Measurements from ENCODE around the gene PLPP1. TPM values are rescaled to one million over a fixed set of nuclear protein-coding genes. Genes with fewer than 3 reads are reported as not detected.
"Not testable (repeated sequence)": the region's sequence is repeated elsewhere in the genome, so short reads cannot be mapped to it uniquely, and the experiment has no call there.

The PLPP1 gene
- total and polyA plus RNA-seq, 5 donors from 2014 or later = 5.7 to 10.1 (median 8.1) TPM

GRCh38 chr5:55517804-55518203 lies 17.0 kb downstream of the PLPP1 start:
- DNase-seq (no peak), ATAC-seq (ENCODE audit: low read depth in 2 of 2) (no peak)
- H3K4me1 ChIP-seq (ENCODE audit: control insufficient read depth, insufficient read depth, low read length, poor library complexity, severe bottlenecking) = no peaks in the 10 kb centered on the region
- no peaks in the 10 kb centered on the region for H3K9me3 ChIP-seq (ENCODE audit: control insufficient read depth in 2 of 2, low read length in 2 of 2)
- H3K27ac Mint-ChIP-seq = no peak overlapping the region
- H3K27me3 ChIP-seq (ENCODE audit: control insufficient read depth, insufficient read depth, low read length) = no peaks in the 10 kb centered on the region
- peaks cover 4% of the 10 kb centered on the region for H3K27me3 Mint-ChIP-seq
- no peak overlapping the region for H3K4me3 Mint-ChIP-seq
- no peak overlapping the region for H3K4me3 ChIP-seq (ENCODE audit: low read depth, low read length)
- H3K9me3 Mint-ChIP-seq = no peaks in the 10 kb centered on the region
- H3K36me3 Mint-ChIP-seq = no peaks in the 10 kb centered on the region
- H3K4me1 Mint-ChIP-seq = peaks cover 5 to 29% (median 11%) of the 10 kb centered on the region in 4 donors
- H3K36me3 ChIP-seq (ENCODE audit: control insufficient read depth, insufficient read depth, low read length) = no peaks in the 10 kb centered on the region
- H3K27ac ChIP-seq (ENCODE audit: insufficient read depth, low read length, poor library complexity, severe bottlenecking) = no peak overlapping the region

GRCh38 chr5:55511010-55511409 lies 23.8 kb downstream of the PLPP1 start:
- ATAC-seq (ENCODE audit: low read depth in 2 of 2) (no peak), DNase-seq (no peak)
- Histone ChIP-seq H3K27me3 (ENCODE audit: control insufficient read depth, insufficient read depth, low read length) (no peaks in the 10 kb centered on the region), H3K36me3 (ENCODE audit: control insufficient read depth, insufficient read depth, low read length) (no peaks in the 10 kb centered on the region), H3K9me3 (ENCODE audit: control insufficient read depth in 2 of 2, low read length in 2 of 2) (no peaks in the 10 kb centered on the region), H3K27ac (ENCODE audit: insufficient read depth, low read length, poor library complexity, severe bottlenecking) (no peak overlapping the region), H3K4me3 (ENCODE audit: low read depth, low read length) (no peak overlapping the region), H3K4me1 (ENCODE audit: control insufficient read depth, insufficient read depth, low read length, poor library complexity, severe bottlenecking) (no peaks in the 10 kb centered on the region)
- Mint-ChIP-seq H3K27ac (no peak overlapping the region), H3K4me1 (peaks cover 8 to 27% (median 16%) of the 10 kb centered on the region in 4 donors), H3K4me3 (no peak overlapping the region), H3K36me3 (no peaks in the 10 kb centered on the region), H3K9me3 (no peaks in the 10 kb centered on the region), H3K27me3 (no peaks in the 10 kb centered on the region)

DNA sequence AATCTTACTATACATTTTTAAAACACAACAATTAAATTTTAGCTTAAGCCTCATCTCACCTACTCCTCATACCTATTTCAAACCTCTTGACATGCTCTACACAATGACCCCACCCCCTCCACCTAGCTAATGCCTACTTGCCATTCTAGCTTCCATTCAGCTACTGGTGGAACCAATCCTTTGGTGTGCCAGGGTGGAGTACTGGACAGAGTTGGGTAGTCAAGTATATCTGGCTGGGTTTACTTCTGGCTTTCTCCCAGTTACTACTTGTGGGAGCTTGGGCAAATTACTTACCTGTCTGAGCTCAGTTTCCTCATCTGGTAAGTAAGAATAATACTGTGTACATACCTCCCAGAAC lies 24.3 kb downstream of the PLPP1 start:
- Mint-ChIP-seq H3K36me3 (no peaks in the 10 kb centered on the region), H3K9me3 (no peaks in the 10 kb centered on the region), H3K27me3 (no peaks in the 10 kb centered on the region), H3K4me1 (peaks cover 7 to 27% (median 14%) of the 10 kb centered on the region in 4 donors), H3K27ac (no peak overlapping the region), H3K4me3 (no peak overlapping the region)
- Histone ChIP-seq H3K27ac (ENCODE audit: insufficient read depth, low read length, poor library complexity, severe bottlenecking) (no peak overlapping the region), H3K36me3 (ENCODE audit: control insufficient read depth, insufficient read depth, low read length) (no peaks in the 10 kb centered on the region), H3K4me3 (ENCODE audit: low read depth, low read length) (no peak overlapping the region), H3K9me3 (ENCODE audit: control insufficient read depth in 2 of 2, low read length in 2 of 2) (no peaks in the 10 kb centered on the region), H3K27me3 (ENCODE audit: control insufficient read depth, insufficient read depth, low read length) (no peaks in the 10 kb centered on the region), H3K4me1 (ENCODE audit: control insufficient read depth, insufficient read depth, low read length, poor library complexity, severe bottlenecking) (no peaks in the 10 kb centered on the region)
- DNase-seq = no peak
- no peak for ATAC-seq (ENCODE audit: low read depth in 2 of 2)

- H3K27ac ChIP-seq (ENCODE audit: insufficient read depth, low read length, poor library complexity, severe bottlenecking) = no peak overlapping the region
- Mint-ChIP-seq H3K27me3 (no peaks in the 10 kb centered on the region), H3K36me3 (no peaks in the 10 kb centered on the region), H3K4me1 (peaks cover 6 to 27% (median 11%) of the 10 kb centered on the region in 4 donors), H3K27ac (no peak overlapping the region), H3K9me3 (no peaks in the 10 kb centered on the region), H3K4me3 (no peak overlapping the region)
- no peaks in the 10 kb centered on the region for H3K27me3 ChIP-seq (ENCODE audit: control insufficient read depth, insufficient read depth, low read length)
- H3K4me1 ChIP-seq (ENCODE audit: control insufficient read depth, insufficient read depth, low read length, poor library complexity, severe bottlenecking) = no peaks in the 10 kb centered on the region
- H3K9me3 ChIP-seq (ENCODE audit: control insufficient read depth in 2 of 2, low read length in 2 of 2) = no peaks in the 10 kb centered on the region
- H3K36me3 ChIP-seq (ENCODE audit: control insufficient read depth, insufficient read depth, low read length) = no peaks in the 10 kb centered on the region
- ATAC-seq (ENCODE audit: low read depth in 2 of 2) (no peak), DNase-seq (no peak)
- no peak overlapping the region for H3K4me3 ChIP-seq (ENCODE audit: low read depth, low read length)
These were observed 24.8 kb downstream of the PLPP1 start for GRCh38 chr5:55509796-55510522.

DNA sequence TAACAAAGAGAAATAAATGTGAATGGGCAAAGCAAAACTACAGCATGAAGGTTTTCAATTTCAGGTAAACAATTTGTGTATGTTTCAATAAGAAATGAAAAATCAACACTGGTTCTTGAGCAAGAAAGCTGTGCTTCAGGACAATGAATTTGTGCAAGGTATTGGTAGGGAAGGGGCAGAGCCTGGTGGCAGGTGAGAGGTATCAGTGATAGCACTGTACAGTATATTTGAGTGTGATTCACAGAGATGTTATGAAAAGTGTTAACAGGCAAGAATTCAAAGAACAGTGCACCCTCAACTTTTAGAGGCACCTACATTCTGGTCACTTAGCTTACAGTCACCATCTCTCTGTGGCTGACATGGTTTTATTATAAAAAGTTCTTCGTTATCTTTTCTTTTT lies 25.7 kb downstream of the PLPP1 start:
- no peak overlapping the region for H3K4me3 ChIP-seq (ENCODE audit: low read depth, low read length)
- no peak for DNase-seq
- H3K27ac ChIP-seq (ENCODE audit: insufficient read depth, low read length, poor library complexity, severe bottlenecking) = no peak overlapping the region
- no peaks in the 10 kb centered on the region for H3K9me3 ChIP-seq (ENCODE audit: control insufficient read depth in 2 of 2, low read length in 2 of 2)
- no peaks in the 10 kb centered on the region for H3K36me3 ChIP-seq (ENCODE audit: control insufficient read depth, insufficient read depth, low read length)
- H3K9me3 Mint-ChIP-seq = no peaks in the 10 kb centered on the region
- no peaks in the 10 kb centered on the region for H3K36me3 Mint-ChIP-seq
- H3K27me3 ChIP-seq (ENCODE audit: control insufficient read depth, insufficient read depth, low read length) = no peaks in the 10 kb centered on the region
- no peak overlapping the region for H3K4me3 Mint-ChIP-seq
- no peak for ATAC-seq (ENCODE audit: low read depth in 2 of 2)
- H3K27me3 Mint-ChIP-seq = no peaks in the 10 kb centered on the region
- no peaks in the 10 kb centered on the region for H3K4me1 ChIP-seq (ENCODE audit: control insufficient read depth, insufficient read depth, low read length, poor library complexity, severe bottlenecking)
- peaks cover 3 to 22% (median 7%) of the 10 kb centered on the region in 4 donors for H3K4me1 Mint-ChIP-seq
- no peak overlapping the region for H3K27ac Mint-ChIP-seq

GRCh38 chr5:55507574-55507973 lies 27.2 kb downstream of the PLPP1 start:
- H3K27ac Mint-ChIP-seq = no peak overlapping the region
- no peaks in the 10 kb centered on the region for H3K9me3 ChIP-seq (ENCODE audit: control insufficient read depth in 2 of 2, low read length in 2 of 2)
- no peaks in the 10 kb centered on the region for H3K36me3 ChIP-seq (ENCODE audit: control insufficient read depth, insufficient read depth, low read length)
- no peaks in the 10 kb centered on the region for H3K9me3 Mint-ChIP-seq
- no peaks in the 10 kb centered on the region for H3K36me3 Mint-ChIP-seq
- H3K27ac ChIP-seq (ENCODE audit: insufficient read depth, low read length, poor library complexity, severe bottlenecking) = no peak overlapping the region
- no peaks in the 10 kb centered on the region for H3K27me3 Mint-ChIP-seq
- no peaks in the 10 kb centered on the region for H3K4me1 ChIP-seq (ENCODE audit: control insufficient read depth, insufficient read depth, low read length, poor library complexity, severe bottlenecking)
- ATAC-seq (ENCODE audit: low read depth in 2 of 2) = no peak
- DNase-seq = no peak
- no peak overlapping the region for H3K4me3 ChIP-seq (ENCODE audit: low read depth, low read length)
- H3K27me3 ChIP-seq (ENCODE audit: control insufficient read depth, insufficient read depth, low read length) = no peaks in the 10 kb centered on the region
- H3K4me3 Mint-ChIP-seq = no peak overlapping the region
- H3K4me1 Mint-ChIP-seq = peaks cover 5 to 18% (median 8%) of the 10 kb centered on the region in 4 donors

DNA sequence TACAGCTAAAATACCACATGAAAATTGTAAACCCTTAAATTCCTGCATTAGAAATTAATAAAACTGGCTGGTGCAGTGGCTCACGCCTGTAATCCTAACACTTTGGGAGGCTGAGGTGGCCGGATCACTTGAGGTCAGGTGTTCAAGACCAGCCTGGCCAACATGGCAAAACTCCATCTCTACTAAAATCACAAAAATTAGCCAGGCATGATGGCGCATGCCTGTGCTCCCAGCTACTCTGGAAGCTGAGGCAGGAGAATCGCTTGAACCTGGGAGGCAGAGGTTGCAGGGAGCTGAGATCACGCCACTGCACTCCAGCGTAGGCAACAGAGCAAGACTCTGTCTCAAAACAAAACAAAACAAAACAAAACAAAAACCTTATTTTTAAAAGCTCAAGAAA lies 29.1 kb downstream of the PLPP1 start:
- Mint-ChIP-seq H3K4me3 (peak overlapping the region in 1 of 4 donors; percentile 18), H3K4me1 (peaks cover 5 to 17% (median 8%) of the 10 kb centered on the region in 4 donors)
- not testable (repeated sequence) for H3K27ac ChIP-seq (ENCODE audit: insufficient read depth, low read length, poor library complexity, severe bottlenecking); H3K27me3 Mint-ChIP-seq; H3K4me1 ChIP-seq (ENCODE audit: control insufficient read depth, insufficient read depth, low read length, poor library complexity, severe bottlenecking); H3K9me3 Mint-ChIP-seq; ATAC-seq (ENCODE audit: low read depth in 2 of 2); H3K9me3 ChIP-seq (ENCODE audit: control insufficient read depth in 2 of 2, low read length in 2 of 2); H3K27me3 ChIP-seq (ENCODE audit: control insufficient read depth, insufficient read depth, low read length); DNase-seq; H3K27ac Mint-ChIP-seq; H3K4me3 ChIP-seq (ENCODE audit: low read depth, low read length); H3K36me3 ChIP-seq (ENCODE audit: control insufficient read depth, insufficient read depth, low read length); H3K36me3 Mint-ChIP-seq

- H3K36me3 Mint-ChIP-seq; H3K4me3 ChIP-seq (ENCODE audit: low read depth, low read length); H3K27me3 Mint-ChIP-seq; H3K27ac ChIP-seq (ENCODE audit: insufficient read depth, low read length, poor library complexity, severe bottlenecking); H3K4me1 Mint-ChIP-seq; H3K27ac Mint-ChIP-seq; H3K9me3 ChIP-seq (ENCODE audit: control insufficient read depth in 2 of 2, low read length in 2 of 2); H3K27me3 ChIP-seq (ENCODE audit: control insufficient read depth, insufficient read depth, low read length); ATAC-seq (ENCODE audit: low read depth in 2 of 2); H3K4me1 ChIP-seq (ENCODE audit: control insufficient read depth, insufficient read depth, low read length, poor library complexity, severe bottlenecking); DNase-seq; H3K4me3 Mint-ChIP-seq; H3K9me3 Mint-ChIP-seq; H3K36me3 ChIP-seq (ENCODE audit: control insufficient read depth, insufficient read depth, low read length): not testable (repeated sequence)
These were observed 30.8 kb downstream of the PLPP1 start for GRCh38 chr5:55503917-55504316.
